HG03439 (cell line): Measurements from ENCODE around the gene HMGN1.

Source experiments
- ATAC-seq: cut with Tn5 transposase; IDR thresholded peaks from one replicate; pipeline ENCODE4 v1.9.1; 2021; ENCODE audit warnings: mild to moderate bottlenecking, moderate library complexity; ENCODE audit not compliant: unreplicated experiment

HMGN1 gene

DNA sequence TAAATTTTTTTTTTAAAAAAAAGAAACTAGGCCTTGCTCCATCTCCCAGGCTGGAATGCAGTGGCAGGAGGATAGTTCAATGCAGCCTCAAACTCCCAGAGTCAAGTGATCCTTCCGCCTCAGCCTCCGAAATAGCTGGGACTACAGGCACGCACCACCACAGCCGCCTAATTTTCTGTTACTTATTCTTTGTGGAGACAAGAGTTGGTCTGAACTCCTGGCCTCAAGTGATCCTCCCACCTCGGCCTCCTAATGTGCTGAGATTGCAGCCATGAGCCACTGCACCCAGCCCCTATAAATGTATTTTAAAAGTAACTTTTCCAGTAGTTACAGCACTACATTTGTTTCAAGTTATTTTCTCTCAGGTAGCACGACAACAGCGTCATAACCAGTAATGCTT lies 37.7 kb downstream of the HMGN1 start:
- no peak for ATAC-seq

- no peak for ATAC-seq
Measured at GRCh38 chr21:39307466-39307865, 41.4 kb downstream of the HMGN1 start.

DNA sequence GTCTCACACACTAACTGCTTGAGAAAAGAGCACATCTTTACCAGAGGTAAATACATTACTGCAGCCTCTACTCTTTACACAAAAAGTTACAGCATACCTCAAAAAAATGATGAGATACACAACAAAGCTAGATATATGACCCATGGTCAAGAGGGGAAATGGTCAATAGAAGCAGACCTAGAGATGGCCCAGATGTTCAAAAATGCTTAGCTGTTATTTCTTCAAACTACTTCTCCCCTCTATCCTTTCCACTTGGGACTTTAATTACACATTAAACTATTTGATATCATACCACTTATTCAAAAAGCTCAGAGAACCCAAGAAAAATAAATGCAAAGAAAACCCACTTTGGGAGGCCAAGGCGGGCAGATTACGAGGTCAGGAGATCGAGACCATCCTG lies 48.3 kb downstream of the HMGN1 start:
- ATAC-seq: no peak

DNA sequence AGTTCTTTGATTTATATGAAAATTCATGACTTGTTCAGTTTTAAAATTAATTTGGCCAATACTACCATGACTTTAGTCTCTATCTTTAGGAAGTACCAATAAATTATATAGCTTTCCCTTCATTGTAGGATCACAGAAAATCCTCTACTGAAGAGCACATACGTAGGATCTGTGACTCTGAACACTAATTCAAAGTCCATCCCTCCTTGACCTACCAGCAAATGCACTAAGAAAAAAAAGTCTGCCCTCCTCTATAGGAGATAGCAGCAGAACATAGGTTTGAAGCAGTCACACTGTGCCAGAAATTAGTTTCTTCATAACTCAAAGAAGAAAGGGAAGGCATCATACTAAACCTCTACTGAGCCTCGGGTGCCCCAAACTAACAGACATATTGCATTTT lies 52.0 kb downstream of the HMGN1 start:
- ATAC-seq: no peak
